ENCODE data around the gene SORL1.
"Not testable (repeated sequence)": the region's sequence is repeated elsewhere in the genome, so short reads cannot be mapped to it uniquely, and the experiment has no call there.

DNA sequence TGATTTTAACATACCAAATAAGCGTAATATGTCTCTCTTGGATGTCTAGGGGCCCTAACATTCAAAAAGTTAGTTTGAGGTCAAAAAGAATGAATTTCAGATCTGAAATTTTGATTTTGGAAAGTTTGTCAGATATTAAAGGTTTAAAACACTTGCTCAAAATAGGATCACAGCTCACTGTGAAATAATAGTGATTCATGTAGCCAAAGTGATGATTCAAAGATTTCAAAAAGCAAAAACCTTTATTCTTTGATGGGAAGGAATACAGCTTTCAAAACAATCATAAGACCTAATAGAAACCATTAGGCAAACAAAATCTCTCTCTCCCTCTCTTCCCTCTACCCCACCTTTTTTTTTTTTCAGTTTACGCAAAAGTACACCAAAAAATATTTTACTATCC lies 42.1 kb upstream of the SORL1 start:
- TF ChIP-seq ZNF629 (CRISPR knock-in tag; conservative IDR thresholded peaks at IDR 0.05); ZNF569 (CRISPR knock-in tag; IDR thresholded peaks at IDR 0.05; ENCODE audit: borderline replicate concordance); WIZ (CRISPR knock-in tag; IDR thresholded peaks at IDR 0.05); ZNF530 (CRISPR knock-in tag; IDR thresholded peaks at IDR 0.05; ENCODE audit: low read depth); TAF1 (CRISPR knock-in tag; IDR thresholded peaks at IDR 0.05); ZNF20 (CRISPR knock-in tag; IDR thresholded peaks at IDR 0.05); NPAS2 (CRISPR knock-in tag; IDR thresholded peaks at IDR 0.05; ENCODE audit: borderline replicate concordance); JUND (CRISPR knock-in tag; IDR thresholded peaks at IDR 0.05); ZNF772 (CRISPR knock-in tag; IDR thresholded peaks at IDR 0.05); NBN (conservative IDR thresholded peaks at IDR 0.05): not testable (repeated sequence)
- TF ChIP-seq, protein P1, sequence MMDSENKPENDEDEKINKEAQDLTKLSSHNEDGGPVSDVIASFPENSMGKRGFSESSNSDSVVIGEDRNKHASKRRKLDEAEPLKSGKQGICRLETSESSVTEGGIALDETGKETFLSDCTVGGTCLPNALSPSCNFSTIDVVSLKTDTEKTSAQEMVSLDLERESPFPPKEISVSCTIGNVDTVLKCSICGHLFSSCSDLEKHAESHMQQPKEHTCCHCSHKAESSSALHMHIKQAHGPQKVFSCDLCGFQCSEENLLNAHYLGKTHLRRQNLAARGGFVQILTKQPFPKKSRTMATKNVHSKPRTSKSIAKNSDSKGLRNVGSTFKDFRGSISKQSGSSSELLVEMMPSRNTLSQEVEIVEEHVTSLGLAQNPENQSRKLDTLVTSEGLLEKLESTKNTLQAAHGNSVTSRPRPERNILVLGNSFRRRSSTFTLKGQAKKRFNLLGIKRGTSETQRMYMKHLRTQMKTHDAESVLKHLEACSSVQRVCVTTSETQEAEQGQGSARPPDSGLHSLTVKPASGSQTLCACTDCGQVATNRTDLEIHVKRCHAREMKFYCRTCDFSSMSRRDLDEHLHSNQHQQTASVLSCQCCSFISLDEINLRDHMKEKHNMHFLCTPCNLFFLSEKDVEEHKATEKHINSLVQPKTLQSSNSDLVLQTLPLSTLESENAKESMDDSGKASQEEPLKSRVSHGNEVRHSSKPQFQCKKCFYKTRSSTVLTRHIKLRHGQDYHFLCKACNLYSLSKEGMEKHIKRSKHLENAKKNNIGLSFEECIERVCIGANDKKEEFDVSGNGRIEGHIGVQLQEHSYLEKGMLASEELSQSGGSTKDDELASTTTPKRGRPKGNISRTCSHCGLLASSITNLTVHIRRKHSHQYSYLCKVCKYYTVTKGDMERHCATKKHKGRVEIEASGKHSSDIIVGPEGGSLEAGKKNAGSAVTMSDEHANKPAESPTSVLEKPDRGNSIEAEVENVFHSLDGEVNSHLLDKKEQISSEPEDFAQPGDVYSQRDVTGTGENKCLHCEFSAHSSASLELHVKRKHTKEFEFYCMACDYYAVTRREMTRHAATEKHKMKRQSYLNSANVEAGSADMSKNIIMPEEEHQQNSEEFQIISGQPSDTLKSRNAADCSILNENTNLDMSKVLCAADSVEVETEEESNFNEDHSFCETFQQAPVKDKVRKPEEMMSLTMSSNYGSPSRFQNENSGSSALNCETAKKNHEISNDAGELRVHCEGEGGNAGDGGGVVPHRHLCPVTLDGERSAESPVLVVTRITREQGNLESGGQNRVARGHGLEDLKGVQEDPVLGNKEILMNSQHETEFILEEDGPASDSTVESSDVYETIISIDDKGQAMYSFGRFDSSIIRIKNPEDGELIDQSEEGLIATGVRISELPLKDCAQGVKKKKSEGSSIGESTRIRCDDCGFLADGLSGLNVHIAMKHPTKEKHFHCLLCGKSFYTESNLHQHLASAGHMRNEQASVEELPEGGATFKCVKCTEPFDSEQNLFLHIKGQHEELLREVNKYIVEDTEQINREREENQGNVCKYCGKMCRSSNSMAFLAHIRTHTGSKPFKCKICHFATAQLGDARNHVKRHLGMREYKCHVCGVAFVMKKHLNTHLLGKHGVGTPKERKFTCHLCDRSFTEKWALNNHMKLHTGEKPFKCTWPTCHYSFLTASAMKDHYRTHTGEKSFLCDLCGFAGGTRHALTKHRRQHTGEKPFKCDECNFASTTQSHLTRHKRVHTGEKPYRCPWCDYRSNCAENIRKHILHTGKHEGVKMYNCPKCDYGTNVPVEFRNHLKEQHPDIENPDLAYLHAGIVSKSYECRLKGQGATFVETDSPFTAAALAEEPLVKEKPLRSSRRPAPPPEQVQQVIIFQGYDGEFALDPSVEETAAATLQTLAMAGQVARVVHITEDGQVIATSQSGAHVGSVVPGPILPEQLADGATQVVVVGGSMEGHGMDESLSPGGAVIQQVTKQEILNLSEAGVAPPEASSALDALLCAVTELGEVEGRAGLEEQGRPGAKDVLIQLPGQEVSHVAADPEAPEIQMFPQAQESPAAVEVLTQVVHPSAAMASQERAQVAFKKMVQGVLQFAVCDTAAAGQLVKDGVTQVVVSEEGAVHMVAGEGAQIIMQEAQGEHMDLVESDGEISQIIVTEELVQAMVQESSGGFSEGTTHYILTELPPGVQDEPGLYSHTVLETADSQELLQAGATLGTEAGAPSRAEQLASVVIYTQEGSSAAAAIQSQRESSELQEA (CRISPR knock-in tag; IDR thresholded peaks at IDR 0.05; ENCODE audit: not compliant biosample characterization), result not testable (repeated sequence)
- TF ChIP-seq, protein P2, sequence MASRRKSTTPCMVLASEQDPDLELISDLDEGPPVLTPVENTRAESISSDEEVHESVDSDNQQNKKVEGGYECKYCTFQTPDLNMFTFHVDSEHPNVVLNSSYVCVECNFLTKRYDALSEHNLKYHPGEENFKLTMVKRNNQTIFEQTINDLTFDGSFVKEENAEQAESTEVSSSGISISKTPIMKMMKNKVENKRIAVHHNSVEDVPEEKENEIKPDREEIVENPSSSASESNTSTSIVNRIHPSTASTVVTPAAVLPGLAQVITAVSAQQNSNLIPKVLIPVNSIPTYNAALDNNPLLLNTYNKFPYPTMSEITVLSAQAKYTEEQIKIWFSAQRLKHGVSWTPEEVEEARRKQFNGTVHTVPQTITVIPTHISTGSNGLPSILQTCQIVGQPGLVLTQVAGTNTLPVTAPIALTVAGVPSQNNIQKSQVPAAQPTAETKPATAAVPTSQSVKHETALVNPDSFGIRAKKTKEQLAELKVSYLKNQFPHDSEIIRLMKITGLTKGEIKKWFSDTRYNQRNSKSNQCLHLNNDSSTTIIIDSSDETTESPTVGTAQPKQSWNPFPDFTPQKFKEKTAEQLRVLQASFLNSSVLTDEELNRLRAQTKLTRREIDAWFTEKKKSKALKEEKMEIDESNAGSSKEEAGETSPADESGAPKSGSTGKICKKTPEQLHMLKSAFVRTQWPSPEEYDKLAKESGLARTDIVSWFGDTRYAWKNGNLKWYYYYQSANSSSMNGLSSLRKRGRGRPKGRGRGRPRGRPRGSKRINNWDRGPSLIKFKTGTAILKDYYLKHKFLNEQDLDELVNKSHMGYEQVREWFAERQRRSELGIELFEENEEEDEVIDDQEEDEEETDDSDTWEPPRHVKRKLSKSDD (CRISPR knock-in tag; IDR thresholded peaks at IDR 0.05; ENCODE audit: low read depth), result not testable (repeated sequence)
- TF ChIP-seq, protein P3, sequence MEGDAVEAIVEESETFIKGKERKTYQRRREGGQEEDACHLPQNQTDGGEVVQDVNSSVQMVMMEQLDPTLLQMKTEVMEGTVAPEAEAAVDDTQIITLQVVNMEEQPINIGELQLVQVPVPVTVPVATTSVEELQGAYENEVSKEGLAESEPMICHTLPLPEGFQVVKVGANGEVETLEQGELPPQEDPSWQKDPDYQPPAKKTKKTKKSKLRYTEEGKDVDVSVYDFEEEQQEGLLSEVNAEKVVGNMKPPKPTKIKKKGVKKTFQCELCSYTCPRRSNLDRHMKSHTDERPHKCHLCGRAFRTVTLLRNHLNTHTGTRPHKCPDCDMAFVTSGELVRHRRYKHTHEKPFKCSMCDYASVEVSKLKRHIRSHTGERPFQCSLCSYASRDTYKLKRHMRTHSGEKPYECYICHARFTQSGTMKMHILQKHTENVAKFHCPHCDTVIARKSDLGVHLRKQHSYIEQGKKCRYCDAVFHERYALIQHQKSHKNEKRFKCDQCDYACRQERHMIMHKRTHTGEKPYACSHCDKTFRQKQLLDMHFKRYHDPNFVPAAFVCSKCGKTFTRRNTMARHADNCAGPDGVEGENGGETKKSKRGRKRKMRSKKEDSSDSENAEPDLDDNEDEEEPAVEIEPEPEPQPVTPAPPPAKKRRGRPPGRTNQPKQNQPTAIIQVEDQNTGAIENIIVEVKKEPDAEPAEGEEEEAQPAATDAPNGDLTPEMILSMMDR (CRISPR knock-in tag; IDR thresholded peaks at IDR 0.05), result not testable (repeated sequence)

Data from HepG2 (cell line).